ENCODE results near the gene PIK3C2G. TPM values are rescaled to one million over a fixed set of nuclear protein-coding genes. Genes with fewer than 3 reads are reported as not detected.

Gene PIK3C2G
- total RNA-seq, 4 donors from 2014 or later, result 23.6 to 80.5 (median 37.1) TPM

DNA sequence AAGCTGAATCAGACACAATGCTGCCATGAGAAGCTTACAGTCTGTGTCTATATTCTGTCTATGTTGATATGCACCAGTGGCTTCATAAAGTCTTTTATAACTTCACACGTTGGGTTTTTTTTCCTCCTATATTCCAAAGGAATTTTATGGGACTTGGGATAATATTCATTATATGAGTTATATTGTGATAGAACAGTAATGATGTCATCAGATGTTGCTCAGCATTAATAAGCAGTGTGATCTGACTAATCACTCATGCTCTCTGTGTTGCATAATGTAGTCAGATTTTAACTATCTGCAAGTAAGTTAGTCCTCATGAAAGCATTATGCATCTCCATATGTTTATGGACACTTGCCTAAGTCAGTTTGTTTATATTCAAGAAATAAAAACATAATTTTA lies 316.9 kb downstream of the PIK3C2G start:
- Histone ChIP-seq H3K9me3 (peaks cover 4% of the 10 kb centered on the region), H3K27me3 (no peaks in the 10 kb centered on the region), H3K27ac (no peak overlapping the region), H3K4me1 (no peaks in the 10 kb centered on the region), H3K4me3 (no peak overlapping the region), H3K36me3 (peaks cover 5% of the 10 kb centered on the region)
- 80% methylated on average over 1 of the region's 1 CpG for WGBS
- DNase-seq (ENCODE audit: low spot score in 2 of 2), result no peak
- TF ChIP-seq, protein P1, sequence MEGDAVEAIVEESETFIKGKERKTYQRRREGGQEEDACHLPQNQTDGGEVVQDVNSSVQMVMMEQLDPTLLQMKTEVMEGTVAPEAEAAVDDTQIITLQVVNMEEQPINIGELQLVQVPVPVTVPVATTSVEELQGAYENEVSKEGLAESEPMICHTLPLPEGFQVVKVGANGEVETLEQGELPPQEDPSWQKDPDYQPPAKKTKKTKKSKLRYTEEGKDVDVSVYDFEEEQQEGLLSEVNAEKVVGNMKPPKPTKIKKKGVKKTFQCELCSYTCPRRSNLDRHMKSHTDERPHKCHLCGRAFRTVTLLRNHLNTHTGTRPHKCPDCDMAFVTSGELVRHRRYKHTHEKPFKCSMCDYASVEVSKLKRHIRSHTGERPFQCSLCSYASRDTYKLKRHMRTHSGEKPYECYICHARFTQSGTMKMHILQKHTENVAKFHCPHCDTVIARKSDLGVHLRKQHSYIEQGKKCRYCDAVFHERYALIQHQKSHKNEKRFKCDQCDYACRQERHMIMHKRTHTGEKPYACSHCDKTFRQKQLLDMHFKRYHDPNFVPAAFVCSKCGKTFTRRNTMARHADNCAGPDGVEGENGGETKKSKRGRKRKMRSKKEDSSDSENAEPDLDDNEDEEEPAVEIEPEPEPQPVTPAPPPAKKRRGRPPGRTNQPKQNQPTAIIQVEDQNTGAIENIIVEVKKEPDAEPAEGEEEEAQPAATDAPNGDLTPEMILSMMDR (IDR thresholded peaks at IDR 0.05), result no peak
- TF ChIP-seq POLR2AphosphoS5 (IDR thresholded peaks at IDR 0.05) (no peak), EP300 (IDR thresholded peaks at IDR 0.05) (no peak), POLR2A (IDR thresholded peaks at IDR 0.05) (no peak)

DNA sequence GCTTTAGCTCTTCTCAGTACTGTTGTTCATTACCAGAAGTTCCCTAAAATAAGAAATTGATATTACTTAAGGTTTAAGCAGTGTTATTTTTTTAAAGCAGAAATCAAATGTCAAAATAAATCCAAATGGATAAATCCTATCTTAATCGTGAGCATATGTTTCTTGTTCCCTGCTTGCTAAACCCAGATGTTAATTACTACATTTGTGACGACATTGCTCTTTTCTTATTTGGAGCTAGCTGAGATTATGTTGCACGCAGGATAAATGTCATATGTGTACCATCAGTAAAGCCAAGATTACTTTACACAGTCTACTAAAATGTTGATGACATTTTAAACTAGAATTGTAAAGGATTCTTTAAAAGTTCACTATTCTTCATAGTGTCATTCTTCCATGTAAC lies 319.0 kb downstream of the PIK3C2G start:
- Histone ChIP-seq H3K4me3 (no peak overlapping the region), H3K9me3 (peaks cover 9% of the 10 kb centered on the region), H3K27me3 (no peaks in the 10 kb centered on the region), H3K4me1 (no peaks in the 10 kb centered on the region), H3K27ac (no peak overlapping the region), H3K36me3 (peaks cover 5% of the 10 kb centered on the region)
- DNase-seq (ENCODE audit: low spot score in 2 of 2), result no peak
- TF ChIP-seq, protein P1 (IDR thresholded peaks at IDR 0.05), result no peak
- TF ChIP-seq EP300 (IDR thresholded peaks at IDR 0.05) (no peak), POLR2A (IDR thresholded peaks at IDR 0.05) (no peak), POLR2AphosphoS5 (IDR thresholded peaks at IDR 0.05) (no peak)
- 56% methylated on average over 3 of the region's 3 CpGs for WGBS

DNA sequence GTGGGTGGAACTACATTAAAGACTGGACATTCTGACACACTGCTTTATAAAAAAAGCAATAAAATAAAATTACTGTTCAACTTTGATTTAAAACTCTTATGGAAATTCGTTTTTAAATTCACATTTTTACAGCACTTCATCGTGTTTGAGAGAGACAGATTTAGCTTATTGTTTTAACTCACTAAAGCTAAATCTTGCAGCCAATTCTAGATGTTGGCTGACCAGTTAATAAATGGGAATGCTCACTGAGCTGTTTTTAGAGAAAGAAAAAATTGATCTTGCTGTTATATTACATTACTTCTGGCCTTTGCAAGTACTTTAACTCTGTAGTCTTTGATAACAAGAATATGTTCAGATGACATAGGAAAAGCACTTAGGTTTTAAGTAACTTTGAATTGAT lies 319.4 kb downstream of the PIK3C2G start:
- no peaks in the 10 kb centered on the region for H3K4me1 ChIP-seq
- DNase-seq (ENCODE audit: low spot score in 2 of 2), result no peak
- WGBS, result 45% methylated on average over 2 of the region's 2 CpGs
- H3K27me3 ChIP-seq, result no peaks in the 10 kb centered on the region
- peaks cover 9% of the 10 kb centered on the region for H3K9me3 ChIP-seq
- peaks cover 5% of the 10 kb centered on the region for H3K36me3 ChIP-seq
- H3K4me3 ChIP-seq, result no peak overlapping the region
- TF ChIP-seq POLR2AphosphoS5 (IDR thresholded peaks at IDR 0.05) (no peak), POLR2A (IDR thresholded peaks at IDR 0.05) (no peak), EP300 (IDR thresholded peaks at IDR 0.05) (no peak)
- TF ChIP-seq, protein P1 (IDR thresholded peaks at IDR 0.05), result no peak
- no peak overlapping the region for H3K27ac ChIP-seq

DNA sequence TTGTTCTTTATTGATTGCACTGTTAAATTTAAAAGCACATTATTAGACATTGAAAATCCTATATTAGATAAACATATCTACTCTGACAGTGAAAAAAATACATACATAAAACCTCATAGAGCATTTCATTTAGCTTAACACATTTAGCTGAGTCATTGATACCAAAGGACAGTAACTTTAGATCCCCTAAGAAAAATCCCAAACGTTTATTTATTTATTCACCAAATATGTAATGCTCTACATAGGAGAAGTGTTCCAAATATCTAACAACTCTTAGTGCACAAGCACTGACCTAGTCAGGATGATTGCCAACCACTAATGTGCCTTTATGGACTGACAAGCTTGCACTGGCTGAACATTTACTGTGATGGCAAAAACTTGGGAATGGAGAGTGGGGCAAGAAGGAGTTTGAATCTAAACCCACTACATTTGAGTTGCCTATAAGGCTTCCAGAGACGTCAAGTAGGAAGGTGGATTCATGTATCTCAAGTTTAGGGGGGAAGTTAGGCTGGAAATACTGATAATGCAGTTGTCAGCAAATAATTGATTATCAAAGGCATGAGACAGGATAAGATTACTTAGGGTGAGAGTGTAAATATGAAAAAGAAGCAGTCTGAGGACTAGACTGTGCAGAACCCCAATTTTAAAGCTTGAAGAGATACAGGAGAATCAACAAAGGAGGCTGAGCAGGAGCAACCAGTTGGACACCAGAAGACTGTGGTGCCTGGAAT lies 320.1 kb downstream of the PIK3C2G start:
- H3K27ac ChIP-seq, result no peak overlapping the region
- WGBS, result 73% methylated on average over 2 of the region's 2 CpGs

DNA sequence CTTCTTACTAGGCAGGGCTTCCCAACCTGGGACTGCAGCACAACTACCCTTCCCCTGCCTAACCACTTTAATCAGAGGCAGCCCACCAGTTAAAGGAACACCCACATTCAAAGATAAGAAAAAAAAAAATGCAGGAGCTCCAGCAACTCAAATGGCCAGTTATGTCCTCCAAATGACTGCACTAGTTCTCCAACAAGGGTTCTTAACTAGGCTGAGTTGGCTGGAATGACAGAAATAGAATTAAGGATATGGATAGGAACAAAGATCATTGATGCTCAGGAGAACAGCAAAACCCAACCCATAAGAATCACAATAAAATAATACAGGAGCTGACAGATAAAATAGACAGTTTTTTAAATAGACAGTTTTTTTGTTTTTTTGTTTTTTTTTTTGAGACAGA lies 322.3 kb downstream of the PIK3C2G start:
- H3K36me3 ChIP-seq, result peaks cover 5% of the 10 kb centered on the region

More for the DNA sequence above, 320.1 kb downstream of the PIK3C2G start:
- no peak for DNase-seq (ENCODE audit: low spot score in 2 of 2)
- TF ChIP-seq POLR2AphosphoS5 (IDR thresholded peaks at IDR 0.05), result no peak
- TF ChIP-seq, protein P1 (IDR thresholded peaks at IDR 0.05), result no peak
- TF ChIP-seq EP300 (IDR thresholded peaks at IDR 0.05), result no peak
- TF ChIP-seq POLR2A (IDR thresholded peaks at IDR 0.05), result no peak
- H3K36me3 ChIP-seq, result peaks cover 5% of the 10 kb centered on the region
- H3K4me3 ChIP-seq, result no peak overlapping the region
- peaks cover 9% of the 10 kb centered on the region for H3K9me3 ChIP-seq
- H3K27me3 ChIP-seq, result no peaks in the 10 kb centered on the region
- H3K4me1 ChIP-seq, result no peaks in the 10 kb centered on the region

More for the DNA sequence above, 322.3 kb downstream of the PIK3C2G start:
- no peak for DNase-seq (ENCODE audit: low spot score in 2 of 2)
- no peaks in the 10 kb centered on the region for H3K27me3 ChIP-seq
- H3K4me3 ChIP-seq, result no peak overlapping the region
- H3K27ac ChIP-seq, result no peak overlapping the region
- TF ChIP-seq POLR2AphosphoS5 (IDR thresholded peaks at IDR 0.05) (no peak), EP300 (IDR thresholded peaks at IDR 0.05) (no peak), POLR2A (IDR thresholded peaks at IDR 0.05) (no peak)
- TF ChIP-seq, protein P1 (IDR thresholded peaks at IDR 0.05), result no peak
- no peaks in the 10 kb centered on the region for H3K4me1 ChIP-seq
- H3K9me3 ChIP-seq, result peaks cover 13% of the 10 kb centered on the region
